NCI-H2196 (cell line): ENCODE data around the gene PLA2G4E.

Experiments used
- DNase-seq: peaks from one replicate; lab custom pipeline; 2025; ENCODE audit not compliant: unreplicated experiment; lab: John Stamatoyannopoulos, UW

PLA2G4E gene

DNA sequence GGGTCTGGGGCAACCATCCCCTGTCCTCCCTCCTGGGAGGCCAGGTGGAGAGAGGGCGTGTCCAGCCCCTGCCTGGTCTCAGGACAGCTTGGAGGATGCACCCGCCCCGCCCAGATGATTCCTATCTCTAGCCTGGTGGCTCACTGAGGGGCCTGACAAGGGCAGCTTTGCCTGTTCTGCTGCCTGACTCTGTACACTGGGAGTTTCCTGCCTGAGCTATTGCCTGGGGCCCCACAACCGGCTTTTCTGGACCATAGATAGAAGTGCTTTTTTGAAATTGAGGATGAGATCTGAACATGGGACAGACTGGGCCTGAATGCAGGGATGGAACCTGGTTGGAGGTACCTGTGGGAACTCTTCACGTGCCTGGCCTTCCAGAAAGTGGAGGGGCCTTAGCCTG lies 751 bp upstream of the PLA2G4E start:
- DNase-seq, result no peak

- no peak for DNase-seq
These were observed 2.3 kb downstream of the PLA2G4E start for GRCh38 chr15:42018306-42019224.

- DNase-seq, result no peak
These were observed 3.9 kb downstream of the PLA2G4E start for GRCh38 chr15:42016971-42017370.

GRCh38 chr15:42014406-42014805 lies 6.4 kb downstream of the PLA2G4E start:
- DNase-seq, result no peak

- no peak for DNase-seq
These were observed 7.8 kb downstream of the PLA2G4E start for GRCh38 chr15:42012928-42013482.

DNA sequence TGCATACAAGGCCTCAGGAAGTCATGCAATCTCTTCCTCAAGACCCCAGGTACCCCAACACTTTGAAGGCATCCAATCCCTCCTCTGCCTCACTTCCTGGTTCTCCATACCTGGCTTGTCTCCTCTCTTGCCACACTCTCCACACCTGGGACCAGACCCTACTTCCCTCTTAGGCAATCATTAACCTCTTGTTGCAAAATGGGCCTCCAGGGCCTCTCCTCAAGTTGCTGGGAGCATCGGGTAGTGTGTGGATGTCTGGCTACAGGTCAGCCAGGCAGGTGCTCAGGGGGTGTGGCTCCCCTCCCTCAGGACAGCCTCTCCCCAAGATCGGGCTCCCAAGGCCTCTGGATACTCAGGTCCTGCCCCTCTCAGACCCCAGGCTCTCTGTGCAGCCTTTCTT lies 8.6 kb downstream of the PLA2G4E start:
- DNase-seq, result no peak

DNA sequence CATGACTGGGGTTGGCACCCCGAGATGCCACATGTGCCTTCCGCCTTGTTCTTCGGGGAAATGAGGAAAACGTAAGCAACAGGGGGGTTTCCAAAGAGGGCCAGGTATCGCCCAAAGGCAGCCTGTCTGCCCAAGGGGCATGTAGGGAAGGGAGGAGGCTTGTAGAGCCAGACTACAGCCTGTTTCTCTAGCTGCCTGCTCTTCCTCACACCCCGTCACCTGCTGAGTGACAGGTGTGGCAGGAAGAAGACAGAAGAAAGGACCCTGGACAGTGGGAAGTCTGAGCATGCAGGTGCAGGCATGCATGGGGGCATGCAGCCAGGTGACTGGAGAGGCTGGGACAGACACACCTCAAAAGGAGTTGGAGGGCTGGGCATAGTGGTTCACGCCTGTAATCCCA lies 9.8 kb downstream of the PLA2G4E start:
- no peak for DNase-seq

- no peak for DNase-seq
These were observed 10.4 kb downstream of the PLA2G4E start for GRCh38 chr15:42010434-42010833.

GRCh38 chr15:42009474-42009873 lies 11.4 kb downstream of the PLA2G4E start:
- no peak for DNase-seq

GRCh38 chr15:42009022-42009421 lies 11.8 kb downstream of the PLA2G4E start:
- no peak for DNase-seq

DNA sequence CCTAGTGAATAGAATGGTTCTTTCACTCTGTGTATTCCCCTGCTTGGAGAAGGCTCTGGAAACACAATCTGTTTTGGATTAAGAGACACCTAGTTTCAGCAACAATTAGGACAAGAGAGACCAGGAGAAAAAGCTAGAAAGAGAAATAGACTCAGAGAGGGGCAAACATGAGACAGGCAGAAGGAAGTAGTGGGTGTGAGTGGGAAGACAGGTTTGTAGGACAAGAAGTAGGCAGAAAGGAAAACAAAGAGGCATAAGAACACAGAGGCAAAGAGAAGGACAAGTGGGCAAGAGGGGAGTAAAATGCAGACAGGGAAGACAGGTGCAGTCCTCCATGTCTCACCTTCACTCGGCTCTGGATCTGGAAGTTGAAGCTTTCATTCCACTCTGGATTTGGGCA lies 13.5 kb downstream of the PLA2G4E start:
- no peak for DNase-seq

GRCh38 chr15:42002333-42002732 lies 18.5 kb downstream of the PLA2G4E start:
- no peak for DNase-seq

DNA sequence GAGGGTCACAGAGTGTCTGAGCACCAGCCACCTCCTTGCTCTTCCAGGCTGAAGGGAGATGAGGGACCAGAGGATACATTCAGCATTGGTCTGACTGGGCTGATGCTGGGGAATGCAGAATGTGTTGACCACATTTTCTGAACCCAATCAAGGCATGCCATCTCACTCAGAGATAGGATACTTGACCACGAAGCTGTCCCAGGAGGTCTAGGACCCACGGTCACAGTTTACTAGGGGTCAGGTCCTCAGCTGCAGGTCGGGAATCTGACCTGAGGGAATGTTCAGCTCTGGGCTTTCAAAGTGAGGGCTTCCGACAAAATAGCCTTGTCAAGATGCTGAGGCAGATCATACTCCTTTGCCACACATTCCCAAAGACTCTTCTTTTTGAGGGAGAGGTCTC lies 19.6 kb downstream of the PLA2G4E start:
- no peak for DNase-seq

DNA sequence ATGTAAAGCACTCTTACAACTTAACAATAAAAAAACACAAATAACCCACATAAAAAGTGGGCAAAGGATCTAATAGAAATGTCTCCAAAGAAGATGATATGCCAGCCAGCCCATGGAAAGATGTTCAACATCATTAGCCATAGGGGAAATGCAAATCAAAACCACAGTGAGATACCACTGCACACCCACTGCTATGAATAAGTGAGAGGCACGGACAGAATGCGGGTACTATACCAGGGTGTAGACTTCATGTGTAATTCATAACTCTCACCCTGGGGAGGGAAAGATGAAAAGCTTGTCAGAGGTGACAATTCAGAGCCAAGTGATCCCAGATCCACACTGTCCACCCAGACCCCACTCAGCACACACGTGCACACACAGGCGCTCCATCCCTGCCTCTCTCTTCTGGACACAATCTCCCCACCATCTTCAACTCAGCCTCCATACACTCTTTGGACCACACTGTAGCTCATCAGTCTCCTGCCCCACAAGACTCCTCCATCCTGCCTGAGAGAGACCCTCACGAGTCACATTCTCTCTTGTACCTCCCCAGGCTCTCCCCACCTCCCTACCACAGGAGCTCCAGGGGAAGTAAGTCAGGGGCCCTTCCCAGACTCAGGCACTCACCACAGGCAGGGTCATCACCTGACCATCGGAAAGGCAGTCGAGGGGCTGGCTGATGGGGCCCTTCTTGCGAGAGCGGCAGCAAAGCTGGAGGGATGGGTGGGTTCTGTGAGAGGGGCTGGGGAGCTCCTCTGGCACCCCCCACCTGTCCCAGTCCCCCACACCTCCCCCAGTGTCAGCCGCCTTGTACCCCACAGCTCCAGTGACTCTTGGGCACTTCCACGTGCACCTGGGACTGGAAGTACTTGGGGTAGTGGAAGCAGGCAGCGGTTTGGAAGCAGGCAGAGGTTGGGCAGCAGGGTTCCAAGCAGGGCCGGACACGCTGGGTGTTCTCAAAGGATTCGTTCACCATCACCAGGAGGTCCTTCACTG lies 21.3 kb downstream of the PLA2G4E start:
- no peak for DNase-seq

DNA sequence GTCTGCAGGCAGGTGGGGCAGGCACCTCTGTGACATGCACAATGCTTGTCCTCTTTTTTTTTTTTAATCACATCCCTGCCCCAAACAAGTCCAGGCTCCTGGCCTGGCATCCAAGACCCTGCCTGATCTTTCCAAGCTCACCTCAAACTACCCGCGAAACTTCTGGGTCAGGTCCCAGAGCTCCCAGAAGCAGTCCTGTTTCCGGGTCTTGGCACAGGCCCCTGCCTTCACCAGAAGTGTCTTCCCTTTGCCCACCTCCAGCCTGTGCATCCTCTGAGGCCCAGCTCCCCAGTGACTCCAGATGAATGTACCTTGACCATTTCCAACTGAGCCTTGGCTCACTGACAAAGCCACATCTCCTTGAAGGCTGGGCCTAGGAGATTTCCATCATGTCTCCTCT lies 23.0 kb downstream of the PLA2G4E start:
- DNase-seq, result no peak

GRCh38 chr15:41996921-41997592 lies 23.8 kb downstream of the PLA2G4E start:
- DNase-seq, result no peak

- no peak for DNase-seq
These were observed 24.5 kb downstream of the PLA2G4E start for GRCh38 chr15:41996376-41996775.

- no peak for DNase-seq
These were observed 25.4 kb downstream of the PLA2G4E start for GRCh38 chr15:41995476-41995855.

GRCh38 chr15:41994772-41995475 lies 25.9 kb downstream of the PLA2G4E start:
- DNase-seq, result no peak

DNA sequence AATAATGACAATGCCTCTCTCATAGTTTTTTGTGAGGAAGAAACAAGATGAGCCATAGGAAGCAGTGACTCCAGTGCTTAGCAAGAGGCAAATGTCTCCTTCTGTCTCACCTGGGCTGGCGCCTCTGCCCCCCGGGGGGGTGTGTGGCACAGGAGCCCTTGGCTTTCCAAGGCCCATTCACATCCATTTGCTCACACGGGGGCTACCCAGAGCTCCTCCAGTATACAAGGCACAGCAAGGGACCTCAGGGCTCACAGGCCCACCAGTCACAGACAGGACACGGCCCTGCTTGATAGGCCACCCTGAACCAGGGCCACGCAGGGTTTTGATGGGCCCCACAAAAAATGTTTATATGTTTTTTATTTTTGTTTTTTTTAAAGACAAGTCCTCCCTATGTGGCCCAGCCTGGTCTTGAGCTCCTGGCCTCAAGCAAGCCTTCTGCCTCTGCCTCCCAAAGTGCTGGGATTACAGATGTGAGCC lies 26.6 kb downstream of the PLA2G4E start:
- DNase-seq, result no peak
